ENCODE data around the gene LPAR1. TPM values are rescaled to one million over a fixed set of nuclear protein-coding genes. Genes with fewer than 3 reads are reported as not detected.

The LPAR1 gene
- total and polyA plus RNA-seq, 10 of the 15 experiments (the other 5 are each of a cell fraction or from before 2014, with no cell fraction given) = 3.3 to 12.9 (median 8.4) TPM

DNA sequence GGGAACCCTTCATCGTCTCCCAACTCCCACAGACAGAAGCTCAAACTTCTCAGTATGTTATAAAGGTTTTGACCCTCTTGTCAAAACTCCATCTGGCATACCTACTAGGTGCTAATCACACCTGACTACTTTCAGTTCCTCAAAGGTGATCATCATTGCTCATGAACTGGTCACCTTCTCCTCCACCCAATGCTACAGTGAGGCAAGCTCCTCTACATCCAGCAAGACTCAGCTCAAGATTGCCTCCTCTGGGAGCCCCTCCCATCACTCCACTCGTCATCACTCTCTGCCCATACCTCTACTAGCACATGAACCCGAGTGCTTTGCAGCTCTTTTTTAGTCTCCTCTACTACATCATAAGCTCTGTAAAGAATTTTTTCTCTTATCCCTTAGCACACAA, 102.4 kb downstream of the LPAR1 start:
- SMC1A ChIA-PET (ENCODE audit: uncharacterized antibody, unreplicated experiment) = interaction anchor here (0.7 to 4.7 kb wide), 24 partner anchors 9 to 309 kb away, joined by 3 to 44 read pairs (median 4); no protein-coding TSS in a partner anchor
- ATAC-seq = peak; percentile 58
- FAIRE-seq = no peak
- in situ Hi-C loops (cut with MboI) (no loop called here), intact Hi-C loops (cut with micrococcal nuclease; ENCODE audit: unreplicated experiment) (no loop called here)
- BruUV-seq (replicated peaks) = no TSS peak
- Histone ChIP-seq H3K4me2 (ENCODE audit: control insufficient read depth, insufficient read depth) (no peak overlapping the region), H3K9ac (ENCODE audit: control insufficient read depth, insufficient read depth, low read length) (no peak overlapping the region), H3K4me1 (ENCODE audit: control insufficient read depth, insufficient read depth, low read length) (peaks cover 10% of the 10 kb centered on the region), H3K36me3 (ENCODE audit: control insufficient read depth in 2 of 2, insufficient read depth in 2 of 2, low read length in 1 of 2) (no peaks in the 10 kb centered on the region), H3K4me3 (no peak overlapping the region), H3K27me3 (replicated peaks in 1 of 2; ENCODE audit: control insufficient read depth in 2 of 2, insufficient read depth in 2 of 2, low read length in 1 of 2) (no peaks in the 10 kb centered on the region), H4K20me1 (ENCODE audit: control insufficient read depth, insufficient read depth) (no peaks in the 10 kb centered on the region), H2AFZ (ENCODE audit: control insufficient read depth, low read depth, low read length) (no peak overlapping the region), H3K9me3 (replicated peaks; ENCODE audit: control insufficient read depth, insufficient read depth, low read length) (peaks cover 2% of the 10 kb centered on the region; the same call in 2 of the 3 replicates), H3K27ac (ENCODE audit: control insufficient read depth, insufficient read depth) (no peak overlapping the region), H3K79me2 (ENCODE audit: control insufficient read depth, insufficient read depth, low read length) (no peaks in the 10 kb centered on the region)
- POLR2A ChIA-PET = interaction anchor here (0.9 to 2.7 kb wide), 9 partner anchors 8 to 128 kb away, joined by 3 to 11 read pairs (median 5); no protein-coding TSS in a partner anchor
- TF ChIP-seq SMARCA5 (IDR thresholded peaks at IDR 0.05) (no peak), CREB1 (IDR thresholded peaks at IDR 0.05; ENCODE audit: low read depth) (peak; percentile 55; the same call in 1 of the 2 replicates), KAT2A (conservative IDR thresholded peaks at IDR 0.05; ENCODE audit: control insufficient read depth, low read depth, low read length) (no peak), POLR2AphosphoS5 (IDR thresholded peaks at IDR 0.05; ENCODE audit: low read length) (no peak), IKZF1 (conservative IDR thresholded peaks at IDR 0.05) (0 out of 2 replicates have a peak, but pooled peaks have one; percentile 8), TARDBP (IDR thresholded peaks at IDR 0.05; ENCODE audit: borderline replicate concordance) (no peak), IKZF2 (IDR thresholded peaks at IDR 0.05) (peak in 1 of 2 experiments; percentile 12; a peak in 1 of 4 replicates), MTA2 (IDR thresholded peaks at IDR 0.05; ENCODE audit: low read depth) (peak; percentile 34; the same call in 1 of the 2 replicates), NR2C1 (IDR thresholded peaks at IDR 0.05) (no peak), CREM (IDR thresholded peaks at IDR 0.05; ENCODE audit: low read depth) (peak; percentile 53), DPF2 (IDR thresholded peaks at IDR 0.05) (peak; percentile 76), SPI1 (IDR thresholded peaks at IDR 0.05; ENCODE audit: borderline replicate concordance, insufficient read depth, low read depth, low read length) (peak; percentile 78; the same call in 1 of the 2 replicates), HDGF (IDR thresholded peaks at IDR 0.05) (peak; percentile 51; the same call in 1 of the 2 replicates), BHLHE40 (IDR thresholded peaks at IDR 0.05; ENCODE audit: borderline replicate concordance in 1 of 2, low read depth in 2 of 2, low read length in 1 of 2) (no peak), KLF5 (IDR thresholded peaks at IDR 0.05; ENCODE audit: partially characterized antibody) (no peak), EP300 (IDR thresholded peaks at IDR 0.05; ENCODE audit: borderline replicate concordance in 1 of 2, control insufficient read depth in 1 of 2, low read depth in 2 of 2, low read length in 2 of 2) (peak in 1 of 2 experiments; percentile 64; a peak in 1 of 4 replicates)
- CTCF ChIA-PET = interaction anchor here (0.6 to 6.5 kb wide), 12 partner anchors 8 to 363 kb away, joined by 3 to 37 read pairs (median 4); no protein-coding TSS in a partner anchor
- RAD21 ChIA-PET (ENCODE audit: unreplicated experiment) = interaction anchor here (0.7 to 4.2 kb wide), 16 partner anchors 11 to 341 kb away, joined by 3 to 46 read pairs (median 4); no protein-coding TSS in a partner anchor
- 22% methylated on average over 3 of the region's 3 CpGs for WGBS (ENCODE audit: insufficient coverage, insufficient replicate concordance, low lambda C conversion rate, missing lambda C conversion rate)
- no peak for DNase-seq (ENCODE audit: low read depth, low spot score)

All from GM12878 (cell line).